Right kidney (tissue), 1 donor: ENCODE results near the gene CXXC5.

Experiments used
- DNase-seq: peaks from one replicate; pipeline ENCODE4 v3.0.0-alpha.2; 2016

The CXXC5 gene

GRCh38 chr5:139692679-139693308 is 44.6 kb downstream of the CXXC5 start:
- DNase-seq: no peak

DNA sequence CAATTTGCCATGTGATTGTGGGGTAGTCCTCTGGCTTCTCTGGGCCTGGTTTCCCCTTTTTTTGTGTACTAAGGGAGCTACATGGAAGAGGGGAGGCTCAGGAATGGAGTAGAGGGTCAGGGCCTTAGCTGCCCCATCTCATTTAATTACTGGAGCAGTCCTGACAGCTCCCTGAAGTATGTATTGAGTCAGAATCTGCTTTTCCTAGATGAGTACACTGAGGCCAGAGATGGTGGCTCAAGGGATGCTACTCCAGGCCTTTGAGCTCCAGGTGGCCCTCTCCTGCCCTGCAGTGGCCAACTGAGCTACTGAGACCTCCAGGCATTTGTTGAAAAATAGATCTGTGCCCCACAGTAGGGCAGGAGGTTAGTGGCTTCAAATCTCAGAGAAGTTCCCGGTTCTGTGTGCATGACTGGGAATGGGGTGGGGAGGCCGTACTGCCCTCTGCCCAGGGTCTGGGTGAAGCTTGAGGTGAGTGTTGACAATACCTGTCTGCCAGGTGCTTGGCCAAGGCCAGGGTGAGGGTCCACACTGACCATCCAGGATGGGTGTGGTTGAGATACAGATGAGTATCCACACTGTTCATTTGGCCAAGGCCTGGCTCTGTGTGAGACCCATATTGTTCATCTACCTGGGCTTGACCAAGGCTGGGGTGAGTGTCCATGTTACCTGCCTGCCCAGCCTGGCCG is 45.7 kb downstream of the CXXC5 start:
- DNase-seq: no peak

DNA sequence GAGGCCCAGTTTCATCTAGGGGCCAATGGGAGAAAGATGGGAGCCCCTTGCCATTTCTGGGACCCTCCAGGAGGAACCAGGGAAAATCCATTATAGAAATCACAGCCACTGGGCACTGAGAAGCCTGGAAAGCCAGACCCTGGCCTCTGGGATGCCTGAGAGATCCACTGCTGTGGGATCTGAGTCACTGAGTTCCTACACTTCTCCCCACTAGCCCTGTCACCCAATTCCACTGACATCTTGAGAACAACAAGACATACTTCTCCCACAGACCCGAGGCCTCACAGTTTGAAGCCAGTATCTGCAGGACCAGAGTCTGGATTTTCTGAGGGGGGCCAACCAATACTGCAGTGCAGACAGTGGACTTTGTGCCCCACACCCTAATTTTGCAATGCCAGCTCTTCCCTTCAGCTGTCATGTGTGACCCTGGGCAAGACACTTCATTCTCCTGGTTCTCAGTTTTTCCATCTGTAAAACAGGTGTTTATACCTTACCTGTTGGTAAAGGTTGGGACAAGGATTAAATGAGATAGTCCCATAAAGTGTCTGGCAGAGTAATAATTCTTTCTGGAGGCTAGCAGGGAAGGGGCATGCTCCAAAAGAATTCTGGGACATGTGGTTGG is 46.5 kb downstream of the CXXC5 start:
- DNase-seq: no peak

- no peak for DNase-seq
Measured at GRCh38 chr5:139695178-139695573, 47.0 kb downstream of the CXXC5 start.

DNA sequence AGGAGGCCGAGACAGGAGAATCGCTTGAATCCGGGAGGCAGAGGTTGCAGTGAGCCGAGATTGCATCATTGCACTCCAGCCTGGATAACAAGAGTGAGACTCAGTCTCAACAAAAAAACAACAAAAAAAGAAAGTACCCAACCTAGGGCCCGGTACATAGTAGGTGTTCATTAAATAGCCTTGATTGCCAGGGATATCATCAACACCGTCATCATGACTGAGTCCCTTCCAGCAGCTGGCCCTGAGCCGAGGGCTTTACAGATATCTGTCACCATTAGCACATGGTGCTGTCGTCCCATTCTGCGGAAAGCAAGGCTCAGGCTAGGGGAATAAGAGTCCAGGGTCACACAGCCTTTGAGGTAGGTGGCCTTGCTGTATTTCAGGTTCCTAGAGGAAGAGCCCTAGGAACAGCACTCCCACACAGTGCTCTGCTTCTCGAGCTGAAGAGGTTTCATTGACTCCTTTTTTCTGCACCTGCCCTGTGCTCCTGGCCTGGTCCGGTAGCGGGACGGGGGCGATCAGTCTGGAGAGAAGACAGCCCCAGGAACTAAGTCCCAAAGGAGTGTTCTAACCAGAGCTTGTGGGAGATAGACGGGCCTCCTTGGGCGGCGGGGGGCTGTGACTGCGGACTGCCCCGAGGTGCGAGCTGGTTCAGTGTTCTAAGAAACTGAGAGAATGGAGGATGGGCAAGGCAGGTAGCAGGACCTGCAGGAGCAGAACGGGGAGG is 48.2 kb downstream of the CXXC5 start:
- peak; percentile 80 for DNase-seq

GRCh38 chr5:139696894-139697658 is 48.9 kb downstream of the CXXC5 start:
- peak; percentile 86 for DNase-seq

- DNase-seq: peak; percentile 87
Measured at GRCh38 chr5:139698490-139699146, 50.5 kb downstream of the CXXC5 start.

- no peak for DNase-seq
Measured at GRCh38 chr5:139699351-139699750, 51.2 kb downstream of the CXXC5 start.

GRCh38 chr5:139700711-139701055 is 52.5 kb downstream of the CXXC5 start:
- DNase-seq: no peak

GRCh38 chr5:139701056-139701741 is 53.0 kb downstream of the CXXC5 start:
- DNase-seq: peak; percentile 79

GRCh38 chr5:139702548-139702947 is 54.4 kb downstream of the CXXC5 start:
- DNase-seq: no peak

- DNase-seq: no peak
Measured at GRCh38 chr5:139704748-139705147, 56.6 kb downstream of the CXXC5 start.

DNA sequence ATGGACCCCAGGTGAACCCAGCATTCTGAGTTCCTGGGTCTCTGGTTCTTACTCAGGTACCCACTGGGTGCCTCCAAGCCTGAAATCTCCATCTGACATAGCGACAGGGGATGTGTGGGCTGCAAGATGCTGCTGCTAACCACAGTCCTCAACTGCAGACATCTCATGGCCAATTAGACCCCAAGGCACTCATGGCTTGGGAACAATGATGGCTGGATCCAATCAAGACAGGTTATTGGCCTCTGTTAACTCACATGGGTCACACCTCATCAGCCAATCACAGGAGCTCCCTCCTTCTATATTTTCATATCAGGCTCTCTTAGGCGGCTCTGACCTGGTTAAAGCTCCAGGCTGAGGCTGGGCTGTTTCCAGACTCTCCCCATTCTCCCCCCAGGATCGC is 57.0 kb downstream of the CXXC5 start:
- no peak for DNase-seq

- DNase-seq: no peak
Measured at GRCh38 chr5:139705655-139706587, 57.8 kb downstream of the CXXC5 start.

GRCh38 chr5:139707445-139708003 is 59.4 kb downstream of the CXXC5 start:
- no peak for DNase-seq

- no peak for DNase-seq
Measured at GRCh38 chr5:139708434-139708861, 60.3 kb downstream of the CXXC5 start.

DNA sequence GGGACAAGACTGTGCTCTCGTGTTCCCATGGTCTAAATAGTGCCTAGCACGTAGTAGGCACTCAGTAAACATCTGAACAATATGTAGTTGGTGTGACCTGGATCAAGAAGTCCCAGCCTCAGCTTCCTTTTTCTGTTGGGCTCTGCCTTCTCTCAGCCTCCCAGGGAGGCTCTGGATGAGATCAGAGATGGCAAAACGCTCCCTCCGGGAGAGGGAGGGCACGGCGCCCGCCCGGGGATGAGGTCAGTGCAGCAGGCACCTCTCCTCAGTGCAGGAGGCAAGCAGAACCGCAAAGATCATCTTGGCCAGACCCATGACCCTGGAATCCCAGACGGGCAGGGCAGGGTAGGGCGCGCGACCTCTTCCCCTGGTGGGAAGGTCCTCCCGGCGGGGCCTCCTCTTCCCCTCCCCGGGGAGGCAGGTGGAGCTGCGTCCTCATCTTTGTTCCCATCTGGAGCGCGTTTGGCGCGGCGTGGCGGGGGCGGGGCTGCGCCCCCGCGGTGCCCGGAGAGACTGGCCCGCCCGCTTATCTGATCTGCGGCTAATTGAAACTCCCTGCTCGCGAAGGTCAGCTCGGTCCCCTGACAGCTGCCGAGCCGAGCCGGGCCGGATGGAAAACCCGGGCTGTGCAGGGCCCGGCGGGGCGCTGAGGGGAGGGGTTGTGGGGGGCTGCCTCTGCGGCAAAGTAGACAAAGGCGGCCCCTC is 60.9 kb downstream of the CXXC5 start:
- DNase-seq: peak; percentile 92

DNA sequence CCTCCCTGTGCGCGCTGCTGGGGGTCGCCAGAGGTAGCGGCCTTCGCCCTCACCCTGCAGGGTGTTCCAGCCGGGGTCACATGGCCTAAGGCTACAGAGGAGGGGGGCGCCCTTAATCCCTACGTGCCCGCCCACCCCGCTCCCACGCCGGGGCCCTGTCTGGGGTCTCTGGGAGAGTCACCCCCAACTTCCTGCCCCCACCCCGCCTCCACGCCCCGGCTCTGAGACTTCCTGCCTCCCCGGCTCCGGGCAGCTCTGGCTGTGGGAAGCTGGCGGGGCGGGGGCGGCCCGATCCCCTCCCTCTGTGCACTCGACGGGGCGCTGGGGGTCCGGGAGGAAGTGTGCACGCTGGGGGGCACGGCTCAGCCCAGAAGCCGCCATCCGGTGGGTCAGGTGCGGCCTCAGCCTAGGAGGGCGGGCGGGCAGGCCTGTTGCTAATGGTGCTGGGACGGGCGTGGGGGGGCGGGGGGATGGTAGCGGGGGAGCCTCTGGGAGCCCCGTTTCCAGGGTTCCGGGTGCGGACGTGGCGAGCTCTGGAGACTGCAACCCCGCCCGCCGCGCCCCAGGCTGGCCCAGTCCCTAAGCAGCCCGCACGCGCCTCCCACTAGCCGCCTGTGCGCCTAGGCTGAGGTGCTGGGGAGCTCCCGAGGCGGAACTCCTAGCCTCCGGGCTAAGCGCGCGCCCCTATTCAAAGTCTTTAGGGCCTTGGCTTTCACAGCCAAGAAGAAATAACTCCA is 61.6 kb downstream of the CXXC5 start:
- DNase-seq: no peak
